WTC11 (cell line): ENCODE measurements around the gene FAM3C. TPM values are rescaled to one million over a fixed set of nuclear protein-coding genes. Genes with fewer than 3 reads are reported as not detected.

Source experiments
- ATAC-seq: fragments of 200-7000 bp; cut with Tn5 transposase; 2 replicates; pipeline ENCODE4 v1.10.0; 2021; ENCODE audit warnings: mild to moderate bottlenecking, moderate library complexity
- CTCF ChIA-PET: fragments of 300-600 bp; sonication (Branson Sonifier 250); formaldehyde crosslinking; loops from one replicate; lab custom pipeline; 2021; ENCODE audit warnings: antibody characterized with exemption; lab: Charles Lee
- POLR2A ChIA-PET: fragments of 350-600 bp; sonication (Branson Sonifier 250); formaldehyde crosslinking; loops from one replicate; lab custom pipeline; 2021; ENCODE audit warnings: antibody characterized with exemption; lab: Charles Lee
- DNase-seq: peaks from one replicate; pipeline ENCODE4 v3.0.0; 2021; ENCODE audit warnings: low spot score
- H3K27ac Mint-ChIP-seq: 2 replicates; pipeline ENCODE4 v1.8.0; 2021; ENCODE audit warnings: mixed read lengths
- H3K27me3 Mint-ChIP-seq: 2 replicates; pipeline ENCODE4 v1.8.0; 2021; ENCODE audit warnings: low read depth, mild to moderate bottlenecking, moderate library complexity, mixed read lengths
- H3K36me3 Mint-ChIP-seq: 2 replicates; pipeline ENCODE4 v1.8.0; 2021; ENCODE audit warnings: mixed read lengths
- H3K4me1 Mint-ChIP-seq: 2 replicates; pipeline ENCODE4 v1.8.0; 2022; ENCODE audit warnings: mixed read lengths
- H3K4me3 Mint-ChIP-seq: 2 replicates; pipeline ENCODE4 v1.8.0; 2021; ENCODE audit warnings: mild to moderate bottlenecking, moderate library complexity, mixed read lengths
- H3K9me3 Mint-ChIP-seq: 2 replicates; pipeline ENCODE4 v1.8.0; 2021; ENCODE audit warnings: mixed read lengths
- ETV6 ChIP-seq: sonication (generic); formaldehyde crosslinking; IDR thresholded peaks from 2 replicates; pipeline ENCODE4 v1.8.1; 2022; ENCODE audit warnings: mild to moderate bottlenecking, missing genetic modification reagents
- FOXJ3 ChIP-seq: sonication (generic); formaldehyde crosslinking; IDR thresholded peaks from 2 replicates; pipeline ENCODE4 v1.9.0; 2021; ENCODE audit warnings: missing genetic modification reagents, mild to moderate bottlenecking, borderline replicate concordance
- FOXK1 ChIP-seq: sonication (generic); formaldehyde crosslinking; IDR thresholded peaks from 2 replicates; pipeline ENCODE4 v1.8.0; 2022; ENCODE audit warnings: mild to moderate bottlenecking, moderate library complexity, missing genetic modification reagents
- GABPB1 ChIP-seq: sonication (generic); formaldehyde crosslinking; IDR thresholded peaks from 2 replicates; pipeline ENCODE4 v1.8.1; 2023; ENCODE audit warnings: mild to moderate bottlenecking, missing genetic modification reagents
- MYBL2 ChIP-seq: sonication (generic); formaldehyde crosslinking; IDR thresholded peaks from 2 replicates; pipeline ENCODE4 v1.8.1; 2023; ENCODE audit warnings: mild to moderate bottlenecking, moderate library complexity, missing genetic modification reagents
- NFE2L1 ChIP-seq: sonication (generic); formaldehyde crosslinking; IDR thresholded peaks from 2 replicates; pipeline ENCODE4 v1.8.1; 2023; ENCODE audit warnings: missing genetic modification reagents
- OVOL2 ChIP-seq: fragments of 250-450 bp; sonication (Bioruptor Pico); IDR thresholded peaks from 2 replicates; pipeline ENCODE4 v1.9.0; 2021; ENCODE audit warnings: mild to moderate bottlenecking, borderline replicate concordance
- TEAD1 ChIP-seq: sonication (generic); formaldehyde crosslinking; IDR thresholded peaks from 2 replicates; pipeline ENCODE4 v1.8.0; 2022; ENCODE audit warnings: mild to moderate bottlenecking, missing genetic modification reagents
- TP53 ChIP-seq: sonication (generic); formaldehyde crosslinking; IDR thresholded peaks from 2 replicates; pipeline ENCODE4 v1.8.1; 2023; ENCODE audit warnings: mild to moderate bottlenecking, missing genetic modification reagents
- ZNF121 ChIP-seq: sonication (generic); formaldehyde crosslinking; IDR thresholded peaks from 2 replicates; pipeline ENCODE4 v1.8.0; 2023; ENCODE audit warnings: missing genetic modification reagents
- ZNF138 ChIP-seq: sonication (generic); formaldehyde crosslinking; conservative IDR thresholded peaks from 2 replicates; pipeline ENCODE4 v1.8.1; 2022; ENCODE audit warnings: mild to moderate bottlenecking, moderate library complexity, missing genetic modification reagents
- ZNF263 ChIP-seq: sonication (generic); formaldehyde crosslinking; IDR thresholded peaks from 2 replicates; pipeline ENCODE4 v1.8.1; 2022; ENCODE audit warnings: low read depth, mild to moderate bottlenecking, moderate library complexity, missing genetic modification reagents
- ZNF416 ChIP-seq: fragments of 250-450 bp; sonication (Bioruptor Pico); IDR thresholded peaks from 2 replicates; pipeline ENCODE4 v1.9.0; 2021; ENCODE audit warnings: mild to moderate bottlenecking, inconsistent platforms
- total RNA-seq: library from RNA; stranded (reverse); gene quantifications from 3 replicates; pipeline ENCODE4 v1.2.3, GENCODE V29; 2021
- TF ChIP-seq, protein P1 (sequence below): sonication (generic); formaldehyde crosslinking; conservative IDR thresholded peaks from 2 replicates; pipeline ENCODE4 v1.8.1; 2022; ENCODE audit warnings: mild to moderate bottlenecking, missing genetic modification reagents
- TF ChIP-seq, protein P2 (sequence below): sonication (generic); formaldehyde crosslinking; IDR thresholded peaks from 2 replicates; pipeline ENCODE4 v1.8.1; 2023; ENCODE audit warnings: mild to moderate bottlenecking, missing genetic modification reagents
- TF ChIP-seq, protein P3 (sequence below): fragments of 250-450 bp; sonication (Bioruptor Pico); IDR thresholded peaks from 2 replicates; pipeline ENCODE4 v1.9.0; 2021; ENCODE audit warnings: moderate library complexity, mild to moderate bottlenecking, inconsistent platforms, borderline replicate concordance
- TF ChIP-seq, protein P4 (sequence below): fragments of 250-450 bp; sonication (Bioruptor Pico); IDR thresholded peaks from 2 replicates; pipeline ENCODE4 v1.9.0; 2021; ENCODE audit warnings: mild to moderate bottlenecking

Gene FAM3C
- total RNA-seq, 1 experiment from 2014 or later, result 65.7 TPM

DNA sequence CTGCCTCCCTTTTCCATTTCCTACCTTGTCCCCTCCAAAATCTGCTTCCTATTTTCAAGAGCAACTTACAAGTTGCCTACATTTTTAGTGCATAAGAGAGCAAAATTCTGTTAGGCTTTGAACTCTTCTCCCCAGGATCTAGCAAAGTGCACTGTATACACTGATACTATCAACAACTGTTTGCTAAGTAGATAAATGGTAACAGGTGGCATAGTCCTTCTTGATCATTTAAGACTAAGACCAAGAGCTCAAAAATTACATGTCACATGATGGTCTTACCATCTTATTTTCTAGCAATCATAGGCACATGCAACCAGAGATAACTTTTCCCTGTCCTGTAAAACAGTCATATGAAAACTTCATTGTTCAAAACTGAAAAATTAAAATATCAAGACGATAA lies 16.2 kb downstream of the FAM3C start:
- no peaks in the 10 kb centered on the region for H3K27me3 Mint-ChIP-seq
- no peak overlapping the region for H3K4me3 Mint-ChIP-seq
- TF ChIP-seq GABPB1 (CRISPR knock-in tag), result no peak
- no peak for TF ChIP-seq TP53 (CRISPR knock-in tag)
- TF ChIP-seq, protein P1, sequence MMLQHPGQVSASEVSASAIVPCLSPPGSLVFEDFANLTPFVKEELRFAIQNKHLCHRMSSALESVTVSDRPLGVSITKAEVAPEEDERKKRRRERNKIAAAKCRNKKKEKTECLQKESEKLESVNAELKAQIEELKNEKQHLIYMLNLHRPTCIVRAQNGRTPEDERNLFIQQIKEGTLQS, result no peak
- peak overlapping the region; percentile 81; the same call in 1 of the 2 replicates for H3K27ac Mint-ChIP-seq
- no peaks in the 10 kb centered on the region for H3K9me3 Mint-ChIP-seq
- ATAC-seq, result no peak
- peaks cover 5% of the 10 kb centered on the region; the same call in 1 of the 2 replicates for H3K4me1 Mint-ChIP-seq
- ChIA-PET CTCF (interaction anchor here (1.3 to 1.9 kb wide), 3 partner anchors 13 to 16 kb away, joined by 5 to 8 read pairs (median 7); partner anchors contain the start of gene FAM3C), POLR2A (no interaction called here)
- H3K36me3 Mint-ChIP-seq, result peaks cover 18% of the 10 kb centered on the region
- no peak for DNase-seq

DNA sequence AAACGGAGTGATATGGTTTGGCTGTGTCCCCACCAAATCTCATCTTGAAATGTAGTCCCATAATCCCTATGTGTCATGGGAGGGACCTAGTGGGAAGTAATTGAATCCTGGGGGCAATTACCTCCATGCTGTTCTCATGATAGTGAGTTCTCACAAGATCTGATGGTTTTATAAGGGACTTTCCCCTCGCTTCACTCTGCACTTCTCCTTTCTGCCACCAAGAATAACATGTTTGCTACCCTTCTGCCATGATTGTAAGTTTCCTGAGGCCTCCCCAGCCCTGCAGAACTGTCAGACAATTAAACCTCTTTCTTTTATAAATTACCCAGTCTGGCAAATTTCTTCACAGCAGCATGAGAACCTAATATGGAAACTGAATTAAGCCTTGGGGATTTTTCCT lies 19.1 kb downstream of the FAM3C start:
- CTCF ChIA-PET, result no interaction called here
- H3K4me1 Mint-ChIP-seq, result no peaks in the 10 kb centered on the region

DNA sequence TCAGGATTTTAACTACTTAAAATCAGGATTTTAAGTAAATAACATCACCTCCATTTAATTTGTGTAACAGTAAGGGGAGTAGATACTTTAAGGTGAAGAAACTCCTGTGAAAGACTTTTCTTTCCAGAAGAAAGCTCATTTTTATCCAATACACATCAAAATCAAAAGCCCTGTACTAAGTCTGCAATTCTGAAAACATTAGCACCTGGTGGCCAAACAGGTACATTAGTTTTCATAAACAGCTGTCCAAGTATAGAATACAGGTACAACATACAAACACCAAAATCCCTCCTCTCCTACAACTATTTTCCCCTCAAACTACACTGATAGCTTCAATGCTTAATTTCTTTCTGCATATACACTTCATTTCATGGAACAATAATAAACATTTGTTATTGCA lies 22.9 kb downstream of the FAM3C start:
- CTCF ChIA-PET, result interaction anchor here (1.6 to 2.0 kb wide), 2 partner anchors 23 to 621 kb away, joined by 3 to 4 read pairs; partner anchors contain the start of gene FAM3C
- POLR2A ChIA-PET, result no interaction called here
- H3K36me3 Mint-ChIP-seq, result peaks cover 35% of the 10 kb centered on the region
- H3K4me1 Mint-ChIP-seq, result no peaks in the 10 kb centered on the region
- ATAC-seq, result no peak
- no peak overlapping the region for H3K27ac Mint-ChIP-seq
- H3K9me3 Mint-ChIP-seq, result no peaks in the 10 kb centered on the region
- H3K4me3 Mint-ChIP-seq, result no peak overlapping the region
- no peak for DNase-seq
- no peaks in the 10 kb centered on the region for H3K27me3 Mint-ChIP-seq
- TF ChIP-seq FOXJ3 (CRISPR knock-in tag) (no peak), ZNF121 (CRISPR knock-in tag) (no peak)
- TF ChIP-seq, protein P2, sequence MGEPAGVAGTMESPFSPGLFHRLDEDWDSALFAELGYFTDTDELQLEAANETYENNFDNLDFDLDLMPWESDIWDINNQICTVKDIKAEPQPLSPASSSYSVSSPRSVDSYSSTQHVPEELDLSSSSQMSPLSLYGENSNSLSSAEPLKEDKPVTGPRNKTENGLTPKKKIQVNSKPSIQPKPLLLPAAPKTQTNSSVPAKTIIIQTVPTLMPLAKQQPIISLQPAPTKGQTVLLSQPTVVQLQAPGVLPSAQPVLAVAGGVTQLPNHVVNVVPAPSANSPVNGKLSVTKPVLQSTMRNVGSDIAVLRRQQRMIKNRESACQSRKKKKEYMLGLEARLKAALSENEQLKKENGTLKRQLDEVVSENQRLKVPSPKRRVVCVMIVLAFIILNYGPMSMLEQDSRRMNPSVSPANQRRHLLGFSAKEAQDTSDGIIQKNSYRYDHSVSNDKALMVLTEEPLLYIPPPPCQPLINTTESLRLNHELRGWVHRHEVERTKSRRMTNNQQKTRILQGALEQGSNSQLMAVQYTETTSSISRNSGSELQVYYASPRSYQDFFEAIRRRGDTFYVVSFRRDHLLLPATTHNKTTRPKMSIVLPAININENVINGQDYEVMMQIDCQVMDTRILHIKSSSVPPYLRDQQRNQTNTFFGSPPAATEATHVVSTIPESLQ (CRISPR knock-in tag), result no peak

More for the DNA sequence above, 19.1 kb downstream of the FAM3C start:
- no peak for ATAC-seq
- no peak for DNase-seq
- Mint-ChIP-seq H3K4me3 (no peak overlapping the region), H3K27ac (no peak overlapping the region), H3K9me3 (no peaks in the 10 kb centered on the region), H3K36me3 (peaks cover 22% of the 10 kb centered on the region), H3K27me3 (no peaks in the 10 kb centered on the region)
- POLR2A ChIA-PET, result no interaction called here
- TF ChIP-seq ZNF263 (CRISPR knock-in tag) (no peak), ZNF416 (no peak), OVOL2 (CRISPR knock-in tag) (no peak), TEAD1 (CRISPR knock-in tag) (no peak), NFE2L1 (CRISPR knock-in tag) (no peak), FOXK1 (no peak), ZNF138 (CRISPR knock-in tag) (no peak), MYBL2 (CRISPR knock-in tag) (no peak), ETV6 (CRISPR knock-in tag) (no peak)
- TF ChIP-seq, protein P3, sequence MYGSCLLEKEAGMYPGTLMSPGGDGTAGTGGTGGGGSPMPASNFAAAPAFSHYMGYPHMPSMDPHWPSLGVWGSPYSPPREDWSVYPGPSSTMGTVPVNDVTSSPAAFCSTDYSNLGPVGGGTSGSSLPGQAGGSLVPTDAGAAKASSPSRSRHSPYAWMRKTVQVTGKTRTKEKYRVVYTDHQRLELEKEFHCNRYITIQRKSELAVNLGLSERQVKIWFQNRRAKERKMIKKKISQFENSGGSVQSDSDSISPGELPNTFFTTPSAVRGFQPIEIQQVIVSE (CRISPR knock-in tag), result no peak
- TF ChIP-seq, protein P4, sequence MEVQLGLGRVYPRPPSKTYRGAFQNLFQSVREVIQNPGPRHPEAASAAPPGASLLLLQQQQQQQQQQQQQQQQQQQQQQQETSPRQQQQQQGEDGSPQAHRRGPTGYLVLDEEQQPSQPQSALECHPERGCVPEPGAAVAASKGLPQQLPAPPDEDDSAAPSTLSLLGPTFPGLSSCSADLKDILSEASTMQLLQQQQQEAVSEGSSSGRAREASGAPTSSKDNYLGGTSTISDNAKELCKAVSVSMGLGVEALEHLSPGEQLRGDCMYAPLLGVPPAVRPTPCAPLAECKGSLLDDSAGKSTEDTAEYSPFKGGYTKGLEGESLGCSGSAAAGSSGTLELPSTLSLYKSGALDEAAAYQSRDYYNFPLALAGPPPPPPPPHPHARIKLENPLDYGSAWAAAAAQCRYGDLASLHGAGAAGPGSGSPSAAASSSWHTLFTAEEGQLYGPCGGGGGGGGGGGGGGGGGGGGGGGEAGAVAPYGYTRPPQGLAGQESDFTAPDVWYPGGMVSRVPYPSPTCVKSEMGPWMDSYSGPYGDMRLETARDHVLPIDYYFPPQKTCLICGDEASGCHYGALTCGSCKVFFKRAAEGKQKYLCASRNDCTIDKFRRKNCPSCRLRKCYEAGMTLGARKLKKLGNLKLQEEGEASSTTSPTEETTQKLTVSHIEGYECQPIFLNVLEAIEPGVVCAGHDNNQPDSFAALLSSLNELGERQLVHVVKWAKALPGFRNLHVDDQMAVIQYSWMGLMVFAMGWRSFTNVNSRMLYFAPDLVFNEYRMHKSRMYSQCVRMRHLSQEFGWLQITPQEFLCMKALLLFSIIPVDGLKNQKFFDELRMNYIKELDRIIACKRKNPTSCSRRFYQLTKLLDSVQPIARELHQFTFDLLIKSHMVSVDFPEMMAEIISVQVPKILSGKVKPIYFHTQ, result no peak
